ENCODE results near the gene CPZ.

DNA sequence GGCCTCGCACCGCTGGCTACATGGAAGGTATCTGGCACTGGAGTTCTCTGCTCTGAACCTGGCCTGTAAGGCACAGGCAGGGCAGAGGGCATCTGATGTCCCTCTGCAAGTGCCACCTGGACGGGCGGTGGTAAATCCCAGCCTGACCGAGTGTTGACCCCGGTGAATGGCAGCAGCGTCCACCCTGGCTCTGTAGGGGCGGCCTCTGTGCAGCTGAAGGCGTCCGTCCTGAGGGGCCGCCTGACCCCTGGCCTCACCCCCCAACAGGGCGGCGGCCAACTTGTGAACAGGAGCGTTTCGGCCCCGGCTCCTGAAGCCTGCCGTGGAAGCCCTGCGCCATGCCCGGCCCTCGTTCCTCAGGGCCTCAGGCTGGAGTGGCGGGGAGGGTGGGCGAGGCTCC lies 51.4 kb downstream of the CPZ start:
- TF ChIP-seq CTCF (IDR thresholded peaks at IDR 0.05), result no peak
- no peak for TF ChIP-seq POLR2A (IDR thresholded peaks at IDR 0.05)

All from breast epithelium (tissue), 3 donors.